Activated gamma-delta T cell treated with anti-CD3 and anti-CD28 coated beads, Interleukin-2, amount 50 U/mL, for 16 hours (primary cell): Measurements from ENCODE around the gene FHL1.
"Not testable (repeated sequence)": the region's sequence is repeated elsewhere in the genome, so short reads cannot be mapped to it uniquely, and the experiment has no call there.

ENCODE experiments used
- DNase-seq: peaks from one replicate; pipeline ENCODE4 v3.0.0-alpha.2; 2020; ENCODE audit warnings: low read depth

The FHL1 gene

DNA sequence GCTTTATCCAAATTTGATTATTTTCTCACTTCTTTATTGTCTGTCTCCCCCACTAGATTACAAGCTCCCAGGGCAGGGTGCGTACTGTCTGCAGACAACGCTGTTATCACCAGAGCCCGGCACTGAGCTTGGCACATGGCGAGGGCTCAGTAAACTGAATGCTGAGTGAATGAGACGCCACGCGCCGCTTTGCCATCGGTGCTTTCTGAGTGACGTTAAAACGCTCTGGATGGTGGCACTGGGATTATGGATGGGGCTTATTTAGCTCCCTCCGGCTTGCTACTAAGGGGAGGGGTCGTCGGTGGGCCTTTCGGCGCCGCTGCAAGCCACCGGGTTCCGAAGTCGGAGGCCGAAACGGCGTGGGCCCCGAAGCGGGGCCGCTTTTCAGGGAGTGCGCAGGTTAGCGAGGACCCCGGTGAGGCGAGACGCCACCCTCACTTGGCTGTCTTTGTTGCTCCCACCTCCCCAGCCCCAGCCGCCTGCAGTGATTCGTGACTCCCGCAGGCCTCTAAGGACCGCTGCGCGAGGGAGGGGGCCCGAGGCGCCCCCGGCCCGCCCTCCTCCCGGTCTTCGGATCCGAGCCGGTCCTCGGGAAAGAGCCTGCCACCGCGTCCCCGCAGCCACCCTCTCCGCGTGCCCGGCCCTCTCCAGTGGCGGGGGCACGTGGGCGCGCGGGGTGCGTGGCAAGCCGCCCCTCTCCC, 569 bp upstream of the FHL1 start:
- no peak for DNase-seq

DNA sequence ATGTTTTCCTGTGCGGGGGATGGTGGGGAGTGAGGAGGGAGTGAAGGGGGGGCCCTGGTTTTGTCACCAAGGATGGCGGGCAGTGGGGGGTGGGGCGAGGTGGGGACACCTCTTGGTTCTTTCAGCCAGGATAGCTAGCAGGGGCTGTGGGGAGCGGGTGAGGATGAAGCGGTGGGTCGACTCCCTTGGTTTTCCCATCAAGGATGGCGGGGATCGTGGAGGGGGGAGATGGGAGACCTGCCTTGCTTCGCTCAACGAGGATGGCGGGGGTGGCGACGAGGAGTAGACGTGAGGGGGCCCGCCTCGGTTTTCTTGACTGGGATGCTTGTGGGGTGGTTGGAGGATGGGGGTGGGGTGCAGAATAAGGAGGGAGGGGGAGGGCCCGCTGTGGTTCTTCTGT, 643 bp downstream of the FHL1 start:
- DNase-seq, result no peak

GRCh38 chrX:136148391-136148790, 1.1 kb downstream of the FHL1 start:
- no peak for DNase-seq

GRCh38 chrX:136154998-136155397, 7.7 kb downstream of the FHL1 start:
- DNase-seq, result no peak

- DNase-seq, result no peak
Measured at GRCh38 chrX:136156560-136157117, 9.3 kb downstream of the FHL1 start.

- no peak for DNase-seq
Measured at GRCh38 chrX:136157187-136157586, 9.9 kb downstream of the FHL1 start.

DNA sequence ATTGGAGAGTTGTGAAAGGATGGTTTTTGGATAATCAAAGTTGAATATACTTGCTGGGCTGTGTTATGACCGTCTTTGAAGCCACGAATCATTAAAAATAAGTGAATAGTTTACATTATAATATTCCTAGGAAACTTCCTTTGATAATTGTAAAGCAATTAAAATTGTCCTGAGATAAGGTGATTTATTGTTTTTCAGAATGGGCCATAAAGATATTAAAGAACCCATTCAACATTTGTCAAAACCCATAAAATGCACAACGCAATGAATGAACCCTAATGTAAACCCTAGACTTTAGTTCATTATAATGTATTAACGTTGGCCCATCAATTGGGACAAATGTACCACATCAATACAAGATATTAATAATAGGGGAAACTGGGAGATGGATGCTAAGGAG, 11.4 kb downstream of the FHL1 start:
- no peak for DNase-seq

- no peak for DNase-seq
Measured at GRCh38 chrX:136159611-136160025, 12.3 kb downstream of the FHL1 start.

DNA sequence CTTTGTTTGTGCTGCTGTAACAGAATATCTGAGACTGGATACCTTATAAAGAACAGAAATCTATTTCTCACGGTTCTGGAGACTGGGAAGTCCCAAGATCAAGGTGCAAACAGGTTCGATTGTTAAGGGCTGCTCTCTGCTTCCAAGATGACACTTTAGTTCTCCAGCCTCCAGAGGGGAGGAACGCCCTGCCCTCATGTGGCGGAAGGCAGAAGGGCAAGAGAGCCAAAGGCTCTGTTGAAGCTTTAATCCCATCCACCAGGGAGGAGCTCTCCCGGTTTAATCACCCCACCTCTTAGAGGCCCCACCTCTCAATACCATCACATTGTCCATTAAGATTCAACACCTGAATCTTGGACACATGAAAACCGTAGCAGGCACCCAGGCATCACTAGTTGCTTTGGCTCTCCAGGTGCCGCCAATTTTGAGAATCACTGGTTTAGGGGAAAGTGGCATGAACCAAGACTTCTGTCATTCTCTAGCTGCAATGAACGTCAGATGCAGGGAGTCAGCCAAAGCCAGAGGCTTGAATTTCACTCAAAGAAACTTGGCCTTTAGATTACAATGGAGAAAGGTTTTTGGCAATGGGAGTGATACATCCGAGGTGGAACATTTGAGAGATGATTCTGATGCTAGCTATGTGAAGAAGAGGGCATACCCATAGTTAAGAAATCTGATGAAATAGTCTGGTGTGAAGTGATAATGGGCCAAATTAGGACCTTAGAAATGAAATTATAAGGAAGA, 15.7 kb downstream of the FHL1 start:
- no peak for DNase-seq

GRCh38 chrX:136163689-136164088, 16.4 kb downstream of the FHL1 start:
- no peak for DNase-seq

DNA sequence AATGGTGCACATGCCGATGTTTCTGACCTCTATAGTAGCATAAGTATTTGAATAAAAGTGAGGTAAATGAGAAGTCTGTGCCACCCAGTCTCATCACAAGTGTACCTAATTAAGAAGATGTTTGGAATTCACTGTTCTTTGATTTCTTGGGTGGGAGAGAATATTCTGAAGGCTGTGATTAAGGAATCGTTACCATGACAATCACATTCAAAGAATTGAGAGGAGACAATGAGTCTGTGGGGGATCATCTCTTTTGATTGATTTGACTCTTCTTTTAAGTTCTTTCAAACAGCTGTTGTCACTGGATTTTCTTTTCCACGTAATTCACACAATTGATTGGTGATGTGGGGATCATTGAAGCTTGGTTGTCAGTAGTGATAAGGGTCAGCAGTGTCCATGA, 18.1 kb downstream of the FHL1 start:
- no peak for DNase-seq

DNA sequence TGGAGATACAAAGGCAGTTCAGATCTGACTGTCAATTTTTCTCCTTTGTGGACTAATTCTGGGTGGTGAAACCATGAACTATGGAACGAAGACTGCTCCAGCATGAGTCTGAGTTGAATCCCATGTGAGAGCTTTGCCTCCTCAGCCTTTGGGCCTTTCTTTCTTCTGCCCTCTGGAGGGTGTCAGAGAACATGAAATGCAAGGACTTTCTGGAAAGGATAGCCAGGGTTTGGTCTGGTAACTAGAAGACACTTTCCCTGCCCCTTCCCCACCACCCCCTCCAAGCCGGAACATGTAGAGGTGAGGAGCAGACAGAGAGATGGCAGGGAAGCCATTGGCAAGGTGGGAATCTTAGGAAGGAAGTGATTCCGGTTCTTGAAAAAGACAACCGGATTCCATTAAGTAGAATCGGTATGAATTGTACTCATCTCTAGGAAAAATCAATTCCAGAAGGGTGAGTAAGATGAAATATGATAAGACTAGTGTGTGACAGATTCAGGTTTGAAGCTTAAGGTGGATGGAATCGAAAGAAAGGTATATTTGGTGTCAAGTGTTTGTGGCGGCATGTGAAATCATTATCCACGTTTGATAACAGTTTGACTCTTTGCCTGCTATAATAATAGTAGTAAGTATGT, 19.0 kb downstream of the FHL1 start:
- no peak for DNase-seq

DNA sequence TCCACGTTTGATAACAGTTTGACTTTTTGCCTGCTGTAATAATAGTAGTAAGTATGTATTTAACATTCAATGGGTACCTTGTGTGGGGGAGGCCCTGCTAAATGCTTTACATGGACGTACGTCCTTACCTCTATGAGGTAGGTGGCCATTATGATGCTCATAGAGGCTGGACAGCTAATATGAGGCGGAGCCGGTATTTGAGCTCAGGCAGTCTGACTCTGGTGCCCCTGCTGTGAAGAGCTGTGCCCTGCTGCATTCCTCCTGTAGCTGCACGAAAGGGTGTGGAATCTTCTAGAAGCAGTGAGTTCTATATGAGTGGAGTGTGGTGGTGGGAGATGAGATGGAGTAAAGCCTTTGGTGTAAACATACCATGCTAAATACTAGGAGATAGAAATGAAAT, 20.7 kb downstream of the FHL1 start:
- DNase-seq, result not testable (repeated sequence)

DNA sequence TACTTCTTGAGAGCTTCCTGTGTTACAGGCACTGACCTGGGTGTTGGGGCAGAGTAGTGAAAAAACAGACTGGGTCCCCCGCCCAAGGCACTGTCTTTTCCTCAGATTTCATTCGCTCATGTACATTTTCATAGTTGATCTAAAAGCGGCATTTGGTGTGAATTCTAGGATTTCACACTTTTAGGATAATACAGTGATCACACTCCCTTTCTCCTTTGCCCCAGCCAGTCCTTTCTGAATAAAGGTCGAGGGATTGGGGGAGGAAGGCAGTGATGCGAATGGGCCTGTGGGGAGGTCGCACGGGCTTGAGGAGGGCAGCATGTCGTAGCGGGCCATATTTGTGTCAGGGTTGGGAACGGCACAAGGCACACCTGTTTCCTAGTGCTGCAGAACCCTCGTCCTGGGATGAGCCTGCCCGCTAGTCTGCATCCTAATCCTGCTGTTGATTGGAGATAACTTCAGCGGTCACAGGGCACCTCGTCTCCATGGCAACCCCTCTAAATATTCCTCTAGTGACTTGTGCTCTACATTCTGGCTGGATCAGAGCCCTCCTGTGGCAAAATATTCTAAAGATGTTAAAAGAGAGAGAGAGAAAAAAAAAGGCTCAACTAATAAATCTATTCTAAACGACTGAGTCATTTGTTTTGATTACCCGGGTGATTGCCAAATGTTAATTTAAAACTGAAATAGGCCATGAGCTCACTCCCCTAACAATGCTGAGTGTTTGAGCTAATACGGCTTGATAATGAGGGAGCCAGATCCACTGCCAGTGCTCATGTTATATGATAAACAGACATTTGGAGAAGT, 21.8 kb downstream of the FHL1 start:
- DNase-seq, result no peak

DNA sequence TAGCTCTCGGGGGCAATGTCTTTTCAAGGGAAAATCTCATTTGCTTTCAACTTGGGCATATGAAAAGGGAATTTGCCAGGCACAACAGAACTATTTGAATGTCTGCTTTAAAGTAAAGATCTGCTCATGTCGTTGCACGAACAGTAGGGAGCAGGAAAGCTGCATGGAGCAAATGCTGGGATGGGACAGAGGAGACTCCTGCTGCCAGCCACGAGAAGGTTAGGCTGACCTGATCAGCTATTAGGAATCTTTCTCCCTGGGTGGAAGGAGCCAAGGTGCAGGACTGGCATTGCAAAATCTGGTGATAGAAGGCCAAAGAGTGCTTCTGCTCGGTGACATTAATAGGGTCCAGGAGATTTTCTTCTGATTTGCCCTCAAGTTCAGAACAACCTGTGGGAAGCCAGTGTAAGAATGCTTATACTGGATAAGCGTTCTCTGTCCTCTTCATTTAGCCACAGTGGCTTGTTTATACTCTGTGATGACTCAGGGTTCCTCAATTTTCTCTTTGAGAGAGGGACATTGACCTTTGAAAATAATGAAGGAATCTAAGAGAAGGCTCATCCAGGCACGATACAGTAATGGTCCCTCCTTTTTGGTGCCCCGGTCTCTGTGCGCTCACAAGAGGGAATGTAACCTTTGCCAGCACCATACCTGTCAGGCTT, 22.9 kb downstream of the FHL1 start:
- DNase-seq, result no peak

DNA sequence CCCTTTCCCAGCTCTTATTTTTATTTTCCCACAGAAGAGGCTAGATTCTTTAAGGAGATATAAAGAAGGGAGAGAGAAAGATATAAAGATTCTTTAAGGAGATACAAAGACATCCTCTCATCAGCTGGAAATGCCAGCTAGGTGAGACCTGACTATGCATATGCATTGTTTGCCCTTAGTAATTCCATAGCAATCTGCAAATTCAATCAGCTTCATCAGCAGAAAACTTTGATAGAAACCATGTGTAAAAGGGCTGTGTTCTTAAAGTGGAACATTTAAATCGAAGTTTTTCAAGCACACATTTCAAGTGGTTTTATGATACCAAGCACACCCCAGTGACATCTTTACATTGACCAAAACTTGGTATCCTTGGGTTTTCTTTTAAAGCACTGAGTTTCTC, 24.1 kb downstream of the FHL1 start:
- no peak for DNase-seq

GRCh38 chrX:136176399-136176825, 29.1 kb downstream of the FHL1 start:
- DNase-seq, result no peak

GRCh38 chrX:136179133-136179532, 31.8 kb downstream of the FHL1 start:
- DNase-seq, result no peak

DNA sequence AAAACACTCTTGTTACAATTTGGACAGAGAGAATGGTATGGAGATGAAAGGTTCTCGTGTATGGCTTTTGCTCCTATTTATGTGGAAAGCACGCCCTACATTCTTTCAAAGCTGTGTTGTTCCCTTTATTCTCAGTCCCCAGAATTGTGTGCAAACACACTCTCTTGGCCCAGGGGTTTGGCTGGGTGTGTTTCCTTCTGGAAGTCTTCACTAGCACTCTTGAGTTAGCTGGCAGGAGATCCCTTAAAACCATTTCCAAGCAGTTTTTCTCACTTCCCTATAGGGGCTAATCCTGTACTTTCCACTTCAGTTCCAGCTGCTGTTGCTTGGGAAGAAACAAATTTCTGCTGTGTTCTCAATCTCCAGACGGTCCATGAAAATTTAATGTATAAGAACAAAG, 35.1 kb downstream of the FHL1 start:
- DNase-seq, result no peak

DNA sequence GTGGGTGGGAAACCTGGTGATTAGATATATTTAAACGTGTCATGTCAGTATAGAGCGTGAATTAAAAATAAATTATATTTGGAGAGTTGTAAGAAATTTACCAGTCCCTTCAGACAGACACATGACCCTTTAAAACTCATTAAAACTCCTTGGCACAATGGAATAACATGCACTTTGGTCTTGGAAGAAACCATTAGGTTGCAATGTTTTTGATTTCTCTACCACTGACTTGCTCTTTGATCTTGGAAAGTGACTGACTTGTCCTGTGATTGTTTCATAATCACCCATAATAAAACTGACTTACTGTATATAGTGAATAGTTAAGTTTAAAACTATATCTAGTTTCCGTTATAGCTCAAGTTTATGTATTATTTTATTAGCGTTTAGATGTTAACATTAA, 35.8 kb downstream of the FHL1 start:
- no peak for DNase-seq

GRCh38 chrX:136183917-136184316, 36.6 kb downstream of the FHL1 start:
- DNase-seq, result no peak
